Pancreas (tissue), 10 donors: ENCODE results near the gene DZANK1. TPM values are rescaled to one million over a fixed set of nuclear protein-coding genes. Genes with fewer than 3 reads are reported as not detected.
"Not testable (repeated sequence)": the region's sequence is repeated elsewhere in the genome, so short reads cannot be mapped to it uniquely, and the experiment has no call there.

Source experiments
- ATAC-seq, 4 donors: fragments of 200-7000 bp; cut with Tn5 transposase; one replicate each; pipeline versions ENCODE4 v1.8.0 to v1.9.1; 2020; ENCODE audit warnings: mild to moderate bottlenecking in 4 of 4, moderate library complexity in 4 of 4
- DNase-seq, 6 donors: peaks; one replicate each; pipeline ENCODE4 v3.0.0-alpha.2; 2020
- FAIRE-seq: peaks from 2 replicates; lab custom pipeline; 2012; peaks lifted over from hg19 to GRCh38; lab: Jason Lieb, UNC
- H3K27ac ChIP-seq, 4 donors: fragments of 200-600 bp; sonication (generic); 1 replicate in 3 of 4; 2 replicates in 1 of 4; pipeline versions ENCODE4 v1.5.0 to v1.8.0; 2020
- H3K27me3 ChIP-seq, 4 donors: fragments of 200-600 bp; one replicate each; pipeline ENCODE4 v1.8.0; 2021
- H3K36me3 ChIP-seq, 3 donors: fragments of 200-600 bp; sonication (generic) in 1 of 3; one replicate each; pipeline versions ENCODE4 v1.5.0 to v1.8.0; 2020 to 2021
- H3K4me1 ChIP-seq, 3 donors: fragments of 200-600 bp; one replicate each; pipeline ENCODE4 v1.8.0; 2021
- H3K4me3 ChIP-seq, 4 donors: fragments of 200-600 bp; sonication (generic) in 2 of 4; one replicate each; pipeline versions ENCODE4 v1.5.0 to v1.8.0; 2020 to 2021
- H3K9me3 ChIP-seq, 4 donors: fragments of 200-600 bp; one replicate each; pipeline ENCODE4 v1.8.0; 2021
- WGBS, 2 donors: extraction: QIAGEN DNeasy Blood & Tissue Kit; methylation state at CpG; one replicate each; pipeline ENCODE4 v1.1.7; 2013; 5-methylcytosine and 5-hydroxymethylcytosine counted together
- intact Hi-C, 3 donors: fragments of 100-400 bp; cut with DNase I; formaldehyde crosslinking; loops; one replicate each; pipeline versions ENCODE4 v1.11.1 to v1.14.2; 2022
- polyA plus RNA-seq, 2 donors: library from polyadenylated mRNA; stranded (reverse); fragments of 200-250 nt; gene quantifications; one replicate each; pipeline ENCODE4 v1.2.3, GENCODE V29; 2013
- total RNA-seq, 6 donors: library from RNA; stranded (reverse); fragmentation: NEBNext Ultra II Directional in 4 of 6; extraction: Animal tissue kit (Norgen Biotek cat#: 25700) in 4 of 6; gene quantifications; one replicate each; pipeline versions ENCODE4 v1.2.1 to v1.2.4, GENCODE V29; 2021 to 2023
- TF ChIP-seq, protein P1 (sequence below), 4 donors: fragments of 200-600 bp; sonication (generic) in 3 of 4; IDR thresholded peaks; one replicate each; pipeline versions ENCODE4 v1.5.0 to v1.8.0; 2021; ENCODE audit warnings: antibody characterized with exemption in 4 of 4
- donor health status: healthy with polysubstance abuse.
- donor health status: DM: no; HTN: no; CAD: no; lungs with moderate emphysema.
- donor health status: DM: no; HTN: no; CAD: no.
- donor health status: control.
- donor health status: control.
- donor health status: Bipolar disorder and iron deficiency.
- donor health status: DM: yes; HTN: yes; CAD: no.
- donor health status: DM: no; HTN: no; CAD: no.
- donor health status: DM: no; HTN: no; CAD: no.
- donor health status: DM: yes; HTN: yes; CAD: no.

The DZANK1 gene
- total and polyA plus RNA-seq, 8 donors: 0.73 to 3.6 (median 1.0) TPM

DNA sequence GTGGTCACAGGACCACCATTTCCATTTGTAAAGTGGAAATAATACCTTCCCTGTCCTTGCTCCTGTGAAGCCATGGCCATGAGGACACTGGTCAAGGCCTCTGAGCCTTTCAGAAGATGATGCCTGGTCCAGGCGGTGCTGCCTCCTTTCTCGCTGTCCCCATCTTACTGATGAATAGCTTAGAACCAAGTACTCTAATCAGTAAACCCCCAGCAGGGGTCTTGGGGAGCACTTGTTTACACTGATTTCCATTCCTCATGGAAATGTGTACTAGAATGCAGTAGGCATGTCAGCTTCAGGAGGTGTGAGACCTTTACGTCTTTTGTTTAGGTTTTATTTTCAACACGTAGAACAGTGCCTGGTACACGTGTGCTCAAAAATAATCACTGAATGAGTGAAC lies 75.1 kb downstream of the DZANK1 start:
- ATAC-seq: no peak
- TF ChIP-seq, protein P1, sequence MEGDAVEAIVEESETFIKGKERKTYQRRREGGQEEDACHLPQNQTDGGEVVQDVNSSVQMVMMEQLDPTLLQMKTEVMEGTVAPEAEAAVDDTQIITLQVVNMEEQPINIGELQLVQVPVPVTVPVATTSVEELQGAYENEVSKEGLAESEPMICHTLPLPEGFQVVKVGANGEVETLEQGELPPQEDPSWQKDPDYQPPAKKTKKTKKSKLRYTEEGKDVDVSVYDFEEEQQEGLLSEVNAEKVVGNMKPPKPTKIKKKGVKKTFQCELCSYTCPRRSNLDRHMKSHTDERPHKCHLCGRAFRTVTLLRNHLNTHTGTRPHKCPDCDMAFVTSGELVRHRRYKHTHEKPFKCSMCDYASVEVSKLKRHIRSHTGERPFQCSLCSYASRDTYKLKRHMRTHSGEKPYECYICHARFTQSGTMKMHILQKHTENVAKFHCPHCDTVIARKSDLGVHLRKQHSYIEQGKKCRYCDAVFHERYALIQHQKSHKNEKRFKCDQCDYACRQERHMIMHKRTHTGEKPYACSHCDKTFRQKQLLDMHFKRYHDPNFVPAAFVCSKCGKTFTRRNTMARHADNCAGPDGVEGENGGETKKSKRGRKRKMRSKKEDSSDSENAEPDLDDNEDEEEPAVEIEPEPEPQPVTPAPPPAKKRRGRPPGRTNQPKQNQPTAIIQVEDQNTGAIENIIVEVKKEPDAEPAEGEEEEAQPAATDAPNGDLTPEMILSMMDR (IDR thresholded peaks at IDR 0.05): no peak
- Histone ChIP-seq H3K9me3 (no peaks in the 10 kb centered on the region), H3K27ac (no peak overlapping the region), H3K27me3 (no peaks in the 10 kb centered on the region), H3K36me3 (no peaks in the 10 kb centered on the region), H3K4me3 (no peak overlapping the region), H3K4me1 (no peaks in the 10 kb centered on the region)
- intact Hi-C loops: no loop called here
- WGBS, 2 donors: 74 to 81% methylated on average over 5 of the region's 5 CpGs
- no peak for FAIRE-seq
- DNase-seq: no peak

DNA sequence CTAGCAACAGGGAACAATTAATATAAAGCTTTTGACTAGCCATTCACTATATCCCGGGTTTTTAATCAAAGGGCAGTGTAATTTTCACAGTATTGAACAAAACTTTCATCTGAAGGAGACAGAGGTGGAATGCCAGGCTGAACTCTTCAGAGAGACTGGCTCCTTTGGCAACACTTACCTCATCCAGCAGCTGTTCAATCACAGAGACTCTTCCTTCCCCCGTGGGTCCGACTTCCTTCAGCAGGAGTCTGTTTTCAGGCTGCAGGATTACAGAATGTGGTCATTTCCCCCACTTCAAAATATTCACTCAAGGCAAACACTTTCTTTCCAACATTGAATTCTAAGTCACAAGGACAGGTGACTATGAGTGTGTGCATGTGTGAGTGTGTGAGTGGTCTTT lies 76.6 kb downstream of the DZANK1 start:
- ATAC-seq: no peak
- TF ChIP-seq, protein P1 (IDR thresholded peaks at IDR 0.05): no peak
- 58 to 65% methylated on average over 3 of the region's 3 CpGs for WGBS, 2 donors
- Histone ChIP-seq H3K36me3 (no peaks in the 10 kb centered on the region), H3K4me1 (no peaks in the 10 kb centered on the region), H3K4me3 (no peak overlapping the region), H3K27me3 (no peaks in the 10 kb centered on the region), H3K27ac (no peak overlapping the region), H3K9me3 (no peaks in the 10 kb centered on the region)
- DNase-seq: no peak
- intact Hi-C loops: no loop called here
- FAIRE-seq: no peak

DNA sequence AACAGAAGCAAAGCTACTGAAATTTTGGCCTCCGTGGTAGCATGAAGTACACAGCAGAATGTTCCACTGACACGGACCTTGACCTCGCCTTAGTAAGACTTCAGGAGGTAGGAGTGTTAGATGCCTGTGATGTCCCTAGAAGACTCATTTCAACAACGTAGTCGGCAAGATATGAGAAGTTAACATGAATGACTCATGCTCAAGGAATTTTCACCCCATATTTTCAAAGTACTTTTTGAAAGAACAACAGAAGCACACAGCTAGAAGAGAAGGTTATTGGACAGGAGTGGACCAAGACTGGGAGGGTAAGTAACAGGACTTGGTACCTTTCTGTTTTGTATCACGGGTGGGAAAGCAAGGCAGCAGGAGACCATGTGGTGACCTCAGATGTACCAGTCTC lies 78.0 kb downstream of the DZANK1 start:
- no peaks in the 10 kb centered on the region for H3K4me1 ChIP-seq
- H3K27ac ChIP-seq: no peak overlapping the region
- TF ChIP-seq, protein P1 (IDR thresholded peaks at IDR 0.05): no peak
- H3K4me3 ChIP-seq: no peak overlapping the region
- H3K36me3 ChIP-seq: no peaks in the 10 kb centered on the region
- intact Hi-C loops: no loop called here
- DNase-seq (no peak), ATAC-seq (no peak), FAIRE-seq (no peak)
- no peaks in the 10 kb centered on the region for H3K9me3 ChIP-seq
- 53 to 66% methylated on average over 6 of the region's 6 CpGs for WGBS, 2 donors
- no peaks in the 10 kb centered on the region for H3K27me3 ChIP-seq

DNA sequence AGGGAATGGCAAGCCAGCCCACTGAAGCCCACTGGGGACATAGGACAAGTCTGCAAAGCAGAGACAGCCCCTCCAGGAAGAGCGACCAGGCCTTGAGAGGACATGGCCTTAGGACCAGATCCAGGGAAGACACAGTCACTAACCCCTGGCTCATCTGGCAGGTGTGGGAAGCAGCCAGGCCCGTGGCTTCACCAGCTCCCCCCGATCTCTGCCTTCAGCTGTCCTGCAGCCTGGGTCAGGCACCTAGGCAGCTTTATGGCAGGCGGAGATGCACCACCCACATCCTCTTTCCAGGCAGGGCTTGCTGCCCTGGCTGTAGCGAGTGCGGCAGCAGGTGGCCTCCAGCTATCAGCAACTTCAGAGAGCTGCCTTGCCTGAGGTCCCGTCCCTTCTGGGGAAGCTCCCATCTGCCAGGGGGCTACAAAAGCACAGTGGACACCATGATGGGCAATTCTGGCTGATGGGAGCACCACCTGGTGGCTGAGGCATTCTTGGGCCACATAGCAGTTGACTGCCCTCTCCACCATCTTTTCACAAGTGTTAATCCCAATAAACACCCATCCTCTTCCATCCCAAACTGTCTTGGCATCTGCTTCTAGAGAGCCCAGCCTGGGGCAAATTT lies 85.8 kb downstream of the DZANK1 start:
- H3K27ac ChIP-seq: no peak overlapping the region
- H3K36me3 ChIP-seq: no peaks in the 10 kb centered on the region
- H3K27me3 ChIP-seq: no peaks in the 10 kb centered on the region
- H3K4me3 ChIP-seq: no peak overlapping the region
- DNase-seq (no peak), ATAC-seq (no peak), FAIRE-seq (no peak)
- no peaks in the 10 kb centered on the region for H3K4me1 ChIP-seq
- intact Hi-C loops: no loop called here
- TF ChIP-seq, protein P1 (IDR thresholded peaks at IDR 0.05): no peak
- WGBS, 2 donors: 70% methylated on average over 7 of the region's 7 CpGs
- H3K9me3 ChIP-seq: no peaks in the 10 kb centered on the region

DNA sequence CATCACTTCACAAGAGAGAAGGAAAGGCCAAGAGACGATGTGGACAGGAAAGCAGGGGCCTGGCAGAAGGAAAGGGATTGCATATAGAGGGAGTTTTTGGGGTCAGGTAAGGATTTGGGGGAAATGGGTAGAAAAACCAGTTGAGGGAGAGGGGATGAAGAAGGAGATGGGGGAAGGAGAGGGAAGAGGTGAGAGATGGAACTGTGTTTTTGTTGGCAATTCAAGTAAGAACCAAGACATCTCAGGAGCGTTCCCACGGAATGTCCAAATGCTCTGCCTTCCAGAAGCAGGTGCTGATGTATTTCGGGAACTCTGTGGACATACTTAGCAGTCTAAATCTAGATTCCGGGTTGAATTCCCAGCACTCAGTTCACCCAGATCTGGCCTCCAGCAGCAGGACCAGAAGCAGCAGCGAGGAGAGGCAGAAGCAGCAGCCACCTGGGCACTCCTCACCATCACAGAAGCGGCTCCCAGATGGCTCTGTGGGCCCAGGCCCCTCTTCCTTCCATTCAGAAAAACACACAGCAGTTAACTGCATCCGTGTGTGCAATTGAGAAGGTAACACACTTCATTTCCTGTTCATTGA lies 88.8 kb downstream of the DZANK1 start:
- no peak overlapping the region for H3K27ac ChIP-seq
- no peaks in the 10 kb centered on the region for H3K4me1 ChIP-seq
- ATAC-seq (no peak), FAIRE-seq (no peak), DNase-seq (no peak)
- H3K9me3 ChIP-seq: no peaks in the 10 kb centered on the region
- no peaks in the 10 kb centered on the region for H3K36me3 ChIP-seq
- no peaks in the 10 kb centered on the region for H3K27me3 ChIP-seq
- H3K4me3 ChIP-seq: no peak overlapping the region
- TF ChIP-seq, protein P1 (IDR thresholded peaks at IDR 0.05): no peak
- 54 to 61% methylated on average over 8 of the region's 8 CpGs for WGBS, 2 donors
- intact Hi-C loops: no loop called here

DNA sequence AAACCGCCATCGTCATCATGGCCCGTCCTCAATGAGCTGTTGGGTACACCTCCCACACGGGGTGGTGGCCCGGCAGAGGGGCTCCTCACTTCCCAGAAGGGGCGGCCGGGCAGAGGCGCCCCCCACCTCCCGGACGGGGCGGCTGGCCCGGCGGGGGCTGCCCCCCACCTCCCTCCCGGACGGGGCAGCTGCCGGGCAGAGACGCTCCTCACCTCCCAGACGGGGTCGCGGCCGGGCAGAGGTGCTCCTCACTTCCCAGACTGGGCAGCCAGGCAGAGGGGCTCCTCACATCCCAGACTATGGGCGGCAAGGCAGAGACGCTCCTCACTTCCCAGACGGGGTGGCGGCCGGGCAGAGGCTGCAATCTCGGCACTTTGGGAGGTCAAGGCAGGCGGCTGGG lies 91.3 kb downstream of the DZANK1 start:
- ATAC-seq, H3K36me3 ChIP-seq, H3K4me1 ChIP-seq, H3K4me3 ChIP-seq, H3K27ac ChIP-seq, DNase-seq, intact Hi-C loops, H3K27me3 ChIP-seq, FAIRE-seq, H3K9me3 ChIP-seq: not testable (repeated sequence)
- 94 to 95% methylated on average over 27 to 28 of the region's 28 CpGs for WGBS, 2 donors
